Body of pancreas (tissue), 4 donors: ENCODE data around the gene RBM44.

Source experiments
- CTCF ChIP-seq, 7 experiments: fragments of 450-650 bp in 4 of 7; fragments of 200-600 bp in 3 of 7; sonication (generic) in 3 of 7; IDR thresholded peaks; one replicate each; pipeline ENCODE4 v1.5.1; 2016 to 2019; ENCODE audit warnings: antibody characterized with exemption in 7 of 7
- POLR2A ChIP-seq, 3 donors: fragments of 450-650 bp; IDR thresholded peaks; one replicate each; pipeline ENCODE4 v1.6.1; 2016; ENCODE audit warnings: antibody characterized with exemption in 3 of 3, mild to moderate bottlenecking in 2 of 3

- TF ChIP-seq CTCF (IDR thresholded peaks at IDR 0.05), result no peak
- no peak for TF ChIP-seq POLR2A (IDR thresholded peaks at IDR 0.05)
Measured at GRCh38 chr2:237888389-237888788, 89.8 kb downstream of the RBM44 start.
